Measurements from ENCODE around the gene C10orf90.

DNA sequence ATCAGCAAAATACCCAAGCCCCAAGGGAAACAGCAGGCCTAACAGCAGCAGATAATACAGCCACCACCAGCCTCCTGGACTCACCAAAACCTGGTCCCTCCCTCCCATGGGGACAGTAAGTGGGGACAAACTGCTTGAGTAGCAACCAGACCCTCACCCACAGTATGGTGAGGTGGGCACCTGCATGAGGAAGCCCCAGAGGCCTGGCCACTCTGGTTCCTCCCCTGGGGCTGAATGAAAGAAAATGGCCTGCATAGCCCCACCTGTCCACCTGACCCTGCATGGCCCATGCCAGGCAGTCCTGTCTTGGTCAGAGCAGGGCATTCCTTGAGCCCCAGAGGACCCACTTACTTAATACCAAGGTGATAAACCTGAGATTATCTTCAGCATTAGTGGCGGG, 13.0 kb upstream of the C10orf90 start:
- no peak for TF ChIP-seq EZH2 (IDR thresholded peaks at IDR 0.05; ENCODE audit: borderline replicate concordance, low read length)
- TF ChIP-seq, protein P1, sequence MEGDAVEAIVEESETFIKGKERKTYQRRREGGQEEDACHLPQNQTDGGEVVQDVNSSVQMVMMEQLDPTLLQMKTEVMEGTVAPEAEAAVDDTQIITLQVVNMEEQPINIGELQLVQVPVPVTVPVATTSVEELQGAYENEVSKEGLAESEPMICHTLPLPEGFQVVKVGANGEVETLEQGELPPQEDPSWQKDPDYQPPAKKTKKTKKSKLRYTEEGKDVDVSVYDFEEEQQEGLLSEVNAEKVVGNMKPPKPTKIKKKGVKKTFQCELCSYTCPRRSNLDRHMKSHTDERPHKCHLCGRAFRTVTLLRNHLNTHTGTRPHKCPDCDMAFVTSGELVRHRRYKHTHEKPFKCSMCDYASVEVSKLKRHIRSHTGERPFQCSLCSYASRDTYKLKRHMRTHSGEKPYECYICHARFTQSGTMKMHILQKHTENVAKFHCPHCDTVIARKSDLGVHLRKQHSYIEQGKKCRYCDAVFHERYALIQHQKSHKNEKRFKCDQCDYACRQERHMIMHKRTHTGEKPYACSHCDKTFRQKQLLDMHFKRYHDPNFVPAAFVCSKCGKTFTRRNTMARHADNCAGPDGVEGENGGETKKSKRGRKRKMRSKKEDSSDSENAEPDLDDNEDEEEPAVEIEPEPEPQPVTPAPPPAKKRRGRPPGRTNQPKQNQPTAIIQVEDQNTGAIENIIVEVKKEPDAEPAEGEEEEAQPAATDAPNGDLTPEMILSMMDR (conservative IDR thresholded peaks at IDR 0.05 in 1 of 2, IDR thresholded peaks at IDR 0.05 in 1 of 2; ENCODE audit: extremely low read depth in 1 of 2, insufficient read depth in 1 of 2, low read depth in 1 of 2, low read length in 2 of 2), result no peak
